Mesenchymal stem cell (in vitro differentiated cells and primary cell): ENCODE measurements around the gene CUL7.
A peak's percentile ranks its signal among the peaks of the same experiment; 100 is the strongest.

Experiments
- DNase-seq: peaks from one replicate; pipeline ENCODE4 v3.0.0-alpha.2; 2013
- H2AFZ ChIP-seq: one replicate; pipeline ENCODE4 v1.6.1; 2013; ENCODE audit warnings: low read depth, mild to moderate bottlenecking, control low read depth, inconsistent platforms, low read length, moderate library complexity
- H2AK5ac ChIP-seq: 2 replicates; pipeline ENCODE4 v1.6.1; 2013; ENCODE audit warnings: low read length, moderate library complexity, mild to moderate bottlenecking, inconsistent platforms; ENCODE audit not compliant: severe bottlenecking
- H2BK120ac ChIP-seq: one replicate; pipeline ENCODE4 v1.6.1; 2013; ENCODE audit warnings: low read depth, mild to moderate bottlenecking, inconsistent platforms, low read length, moderate library complexity
- H2BK12ac ChIP-seq, 2 experiments: one replicate each; pipeline ENCODE4 v1.6.1; 2013; ENCODE audit warnings: inconsistent platforms in 2 of 2, low read length in 2 of 2, mild to moderate bottlenecking in 2 of 2, moderate library complexity in 2 of 2, control low read depth in 1 of 2
- H2BK15ac ChIP-seq: one replicate; pipeline ENCODE4 v1.6.1; 2013; ENCODE audit warnings: mild to moderate bottlenecking, low read depth, inconsistent platforms; ENCODE audit not compliant: poor library complexity, severe bottlenecking
- H2BK5ac ChIP-seq: 2 replicates; pipeline ENCODE4 v1.6.1; 2013; ENCODE audit warnings: low read depth, mild to moderate bottlenecking, low read length, control low read depth, inconsistent platforms; ENCODE audit not compliant: poor library complexity, severe bottlenecking
- H3K14ac ChIP-seq, 2 experiments: one replicate each; pipeline ENCODE4 v1.6.1; 2013; ENCODE audit warnings: inconsistent platforms in 2 of 2, low read length in 2 of 2, control low read depth in 1 of 2, mild to moderate bottlenecking in 1 of 2, moderate library complexity in 1 of 2
- H3K18ac ChIP-seq, 2 experiments: one replicate each; pipeline ENCODE4 v1.6.1; 2013; ENCODE audit warnings: inconsistent platforms in 2 of 2, low read length in 2 of 2, control low read depth in 1 of 2, low read depth in 1 of 2, mild to moderate bottlenecking in 1 of 2
- H3K23ac ChIP-seq, 2 experiments: one replicate each; pipeline ENCODE4 v1.6.1; 2013; ENCODE audit warnings: inconsistent platforms in 2 of 2, low read length in 2 of 2, mild to moderate bottlenecking in 2 of 2, moderate library complexity in 2 of 2, control low read depth in 1 of 2
- H3K27ac ChIP-seq: 2 replicates; pipeline ENCODE4 v1.5.1; 2013; ENCODE audit warnings: mild to moderate bottlenecking, moderate library complexity, low read length, control low read depth, inconsistent platforms; ENCODE audit not compliant: poor library complexity, severe bottlenecking
- H3K27me3 ChIP-seq, 2 experiments: 2 replicates each; pipeline versions ENCODE4 v1.6.1 to v1.7.0; 2013; ENCODE audit warnings: low read length in 2 of 2, mild to moderate bottlenecking in 2 of 2, moderate library complexity in 2 of 2, control low read depth in 1 of 2, inconsistent platforms in 1 of 2; ENCODE audit not compliant: control insufficient read depth in 1 of 2, insufficient read depth in 1 of 2
- H3K36me3 ChIP-seq, 2 experiments: 2 replicates each; pipeline versions ENCODE4 v1.6.1 to v1.7.0; 2013; ENCODE audit warnings: low read length in 2 of 2, control low read depth in 1 of 2, inconsistent platforms in 1 of 2, low read depth in 1 of 2, mild to moderate bottlenecking in 1 of 2; ENCODE audit not compliant: insufficient read depth in 2 of 2, control insufficient read depth in 1 of 2
- H3K4ac ChIP-seq, 2 experiments: one replicate each; pipeline ENCODE4 v1.6.1; 2013; ENCODE audit warnings: inconsistent platforms in 2 of 2, low read length in 2 of 2, mild to moderate bottlenecking in 2 of 2, moderate library complexity in 2 of 2, control low read depth in 1 of 2, low read depth in 1 of 2
- H3K4me1 ChIP-seq: 2 replicates; pipeline ENCODE4 v1.6.1; 2013; ENCODE audit warnings: low read depth, low read length, control low read depth; ENCODE audit not compliant: control insufficient read depth, insufficient read depth
- H3K4me2 ChIP-seq: 2 replicates; pipeline ENCODE4 v1.6.1; 2013; ENCODE audit warnings: low read length, mild to moderate bottlenecking, inconsistent platforms; ENCODE audit not compliant: poor library complexity, severe bottlenecking
- H3K4me3 ChIP-seq, 2 experiments: 2 replicates each; pipeline versions ENCODE4 v1.5.1 to v1.7.0; 2013; ENCODE audit warnings: low read length in 2 of 2, mild to moderate bottlenecking in 2 of 2, control low read depth in 1 of 2, low read depth in 1 of 2; ENCODE audit not compliant: insufficient read depth in 1 of 2
- H3K79me1 ChIP-seq: replicated peaks from 2 replicates; pipeline ENCODE4 v1.6.1; 2013; ENCODE audit warnings: mild to moderate bottlenecking, control low read depth, low read length, inconsistent platforms; ENCODE audit not compliant: poor library complexity, severe bottlenecking
- H3K9ac ChIP-seq: 2 replicates; pipeline ENCODE4 v1.7.0; 2013; ENCODE audit warnings: mild to moderate bottlenecking, low read length, moderate library complexity
- H3K9me3 ChIP-seq: 2 replicates; pipeline ENCODE4 v1.7.0; 2013; ENCODE audit warnings: mild to moderate bottlenecking, low read length; ENCODE audit not compliant: control insufficient read depth
- H4K8ac ChIP-seq: one replicate; pipeline ENCODE4 v1.6.1; 2013; ENCODE audit warnings: inconsistent platforms, mild to moderate bottlenecking, low read length, moderate library complexity
- H4K91ac ChIP-seq: one replicate; pipeline ENCODE4 v1.6.1; 2013; ENCODE audit warnings: mild to moderate bottlenecking, low read length, inconsistent platforms
- WGBS: methylation state at CpG from one replicate; pipeline ENCODE4 v1.1.7; 2013; ENCODE audit warnings: mixed read lengths; 5-methylcytosine and 5-hydroxymethylcytosine counted together

The CUL7 gene

GRCh38 chr6:43074847-43075669 is 21.4 kb upstream of the CUL7 start:
- WGBS, result 83% methylated on average over 1 of the region's 6 CpGs
- Histone ChIP-seq H3K9ac (peak overlapping the region; percentile 63), H3K9me3 (no peaks in the 10 kb centered on the region), H2AFZ (no peak overlapping the region), H2BK5ac (peak overlapping the region; percentile 94), H3K79me1 (peaks cover 3% of the 10 kb centered on the region), H3K14ac (peak overlapping the region in 1 of 2 experiments; percentile 41), H3K4me2 (peak overlapping the region; percentile 85), H4K91ac (peak overlapping the region; percentile 76), H3K18ac (peak overlapping the region; percentile 63 to 68), H3K4me3 (peak overlapping the region in 1 of 2 experiments; percentile 70), H3K36me3 (peaks cover 31 to 33% of the 10 kb centered on the region in 2 experiments), H2BK12ac (peak overlapping the region; percentile 28 to 64), H2BK15ac (peak overlapping the region; percentile 66), H2BK120ac (no peak overlapping the region), H3K4me1 (peaks cover 38% of the 10 kb centered on the region), H3K27me3 (no peaks in the 10 kb centered on the region), H4K8ac (peak overlapping the region; percentile 94), H3K4ac (peak overlapping the region in 1 of 2 experiments; percentile 47), H2AK5ac (peak overlapping the region; percentile 87), H3K27ac (peak overlapping the region; percentile 97), H3K23ac (peak overlapping the region in 1 of 2 experiments; percentile 19)
- peak; percentile 71 for DNase-seq

- no peak overlapping the region for H2AFZ ChIP-seq
- H3K9ac ChIP-seq, result no peak overlapping the region
- peaks cover 2% of the 10 kb centered on the region for H3K79me1 ChIP-seq
- H3K4ac ChIP-seq, result peak overlapping the region in 1 of 2 experiments; percentile 20
- H2BK12ac ChIP-seq, result peak overlapping the region in 1 of 2 experiments; percentile 1
- 64% methylated on average over 5 of the region's 6 CpGs for WGBS
- peaks cover 14% of the 10 kb centered on the region for H3K4me1 ChIP-seq
- H3K23ac ChIP-seq, result no peak overlapping the region
- H3K4me3 ChIP-seq, result no peak overlapping the region
- no peak overlapping the region for H2BK5ac ChIP-seq
- no peak overlapping the region for H3K18ac ChIP-seq
- peaks cover 48 to 51% of the 10 kb centered on the region in 2 experiments for H3K36me3 ChIP-seq
- H3K27me3 ChIP-seq, result no peaks in the 10 kb centered on the region
- H3K27ac ChIP-seq, result no peak overlapping the region
- no peaks in the 10 kb centered on the region for H3K9me3 ChIP-seq
- peak; percentile 72 for DNase-seq
- H2BK15ac ChIP-seq, result no peak overlapping the region
- H2BK120ac ChIP-seq, result no peak overlapping the region
- no peak overlapping the region for H2AK5ac ChIP-seq
- H3K4me2 ChIP-seq, result no peak overlapping the region
- H4K8ac ChIP-seq, result peak overlapping the region; percentile 30
- H4K91ac ChIP-seq, result no peak overlapping the region
- H3K14ac ChIP-seq, result no peak overlapping the region
Observed at GRCh38 chr6:43070028-43070632, 16.5 kb upstream of the CUL7 start.

- Histone ChIP-seq H3K79me1 (peaks cover 17% of the 10 kb centered on the region), H3K4me2 (no peak overlapping the region), H2AFZ (no peak overlapping the region), H3K14ac (no peak overlapping the region), H2BK120ac (no peak overlapping the region), H3K9me3 (no peaks in the 10 kb centered on the region), H3K4ac (no peak overlapping the region), H4K91ac (no peak overlapping the region), H3K18ac (no peak overlapping the region), H2AK5ac (peak overlapping the region; percentile 10), H4K8ac (no peak overlapping the region), H3K9ac (no peak overlapping the region), H3K4me1 (peaks cover 11% of the 10 kb centered on the region), H2BK15ac (no peak overlapping the region), H2BK5ac (no peak overlapping the region), H3K36me3 (peaks cover 32 to 37% of the 10 kb centered on the region in 2 experiments), H3K27ac (no peak overlapping the region), H2BK12ac (no peak overlapping the region), H3K4me3 (no peak overlapping the region), H3K27me3 (no peaks in the 10 kb centered on the region), H3K23ac (no peak overlapping the region)
- no peak for DNase-seq
- 95% methylated on average over 12 of the region's 12 CpGs for WGBS
Observed at GRCh38 chr6:43062818-43063217, 9.2 kb upstream of the CUL7 start.

- Histone ChIP-seq H3K14ac (no peak overlapping the region), H2AFZ (no peak overlapping the region), H2BK15ac (no peak overlapping the region), H3K4ac (no peak overlapping the region), H2BK120ac (no peak overlapping the region), H3K4me2 (no peak overlapping the region), H3K36me3 (peaks cover 40 to 41% of the 10 kb centered on the region in 2 experiments), H2AK5ac (no peak overlapping the region), H4K91ac (no peak overlapping the region), H3K4me1 (peaks cover 11% of the 10 kb centered on the region), H3K79me1 (peaks cover 17% of the 10 kb centered on the region), H3K23ac (no peak overlapping the region), H2BK5ac (no peak overlapping the region), H3K27ac (no peak overlapping the region), H3K4me3 (no peak overlapping the region), H3K9ac (no peak overlapping the region), H4K8ac (no peak overlapping the region), H3K9me3 (no peaks in the 10 kb centered on the region), H3K27me3 (no peaks in the 10 kb centered on the region), H2BK12ac (no peak overlapping the region), H3K18ac (no peak overlapping the region)
- WGBS, result 57% methylated on average over 2 of the region's 2 CpGs
- DNase-seq, result no peak
Observed at GRCh38 chr6:43061861-43062260, 8.2 kb upstream of the CUL7 start.
